ENCODE measurements around the gene GSN. TPM values are rescaled to one million over a fixed set of nuclear protein-coding genes. Genes with fewer than 3 reads are reported as not detected.
A peak's percentile ranks its signal among the peaks of the same experiment; 100 is the strongest.

GSN gene
- total and polyA plus RNA-seq, 9 of the 15 experiments (the other 6 are each of a cell fraction or from before 2014, with no cell fraction given), result 0.39 to 16.6 (median 8.2) TPM

- H3K4me1 ChIP-seq (replicated peaks in 1 of 2; ENCODE audit: control insufficient read depth in 2 of 2, insufficient read depth in 2 of 2, low read length in 2 of 2), result peaks cover 14 to 30% of the 10 kb centered on the region in 2 experiments
- BruUV-seq (replicated peaks), result no TSS peak
- peak overlapping the region in 1 of 2 experiments; percentile 62; a peak in 2 of 4 replicates for H3K9ac ChIP-seq (ENCODE audit: insufficient read depth in 1 of 2, low read depth in 2 of 2, low read length in 2 of 2)
- DNase-seq (ENCODE audit: extremely low read depth in 1 of 4, low spot score in 3 of 4), result no peak
- peak overlapping the region; percentile 70 for H2AFZ ChIP-seq (ENCODE audit: low read depth, low read length)
- peak overlapping the region; percentile 77; the same call in 1 of the 2 replicates for H3K4me3 ChIP-seq
- H3K4me2 ChIP-seq (ENCODE audit: insufficient read depth, low read length), result peak overlapping the region; percentile 93
- H3K9me3 ChIP-seq (replicated peaks; ENCODE audit: control insufficient read depth, insufficient read depth, low read depth, low read length), result 0 out of 2 replicates have a peak, but pooled peaks cover 3% of the 10 kb centered on the region
- CTCF ChIA-PET (ENCODE audit: low intra/inter-chr PET ratio), result no interaction called here
- H3K36me3 ChIP-seq (ENCODE audit: control insufficient read depth, insufficient read depth, low read length), result peaks cover 18% of the 10 kb centered on the region
- H3K9me1 ChIP-seq (ENCODE audit: control insufficient read depth, insufficient read depth, low read length), result no peaks in the 10 kb centered on the region
- FAIRE-seq, result no peak
- H3K27ac ChIP-seq (ENCODE audit: extremely low read depth, low read depth, low read length), result peak overlapping the region; percentile 99
- no peaks in the 10 kb centered on the region for H4K20me1 ChIP-seq (replicated peaks; ENCODE audit: control insufficient read depth, insufficient read depth, low read length)
- POLR2A ChIA-PET, result interaction anchor here (0.7 to 3.4 kb wide), 12 partner anchors 9 to 185 kb away, joined by 3 to 20 read pairs (median 4); no protein-coding TSS in a partner anchor
- no peaks in the 10 kb centered on the region for H3K27me3 ChIP-seq (ENCODE audit: control insufficient read depth in 2 of 2, insufficient read depth in 2 of 2, low read length in 2 of 2)
- H3K79me2 ChIP-seq (ENCODE audit: control insufficient read depth, insufficient read depth, low read length), result peaks cover 46% of the 10 kb centered on the region
- WGBS (ENCODE audit: insufficient coverage, low coverage, missing lambda C conversion rate), result 38% methylated on average over 6 of the region's 6 CpGs
- intact Hi-C loops (cut with micrococcal nuclease) (no loop called here), in situ Hi-C loops (cut with MboI) (no loop called here)
- no peak for ATAC-seq
- TF ChIP-seq BCOR (IDR thresholded peaks at IDR 0.05) (no peak), HNRNPL (IDR thresholded peaks at IDR 0.05; ENCODE audit: low read depth, low read length) (no peak), ARID1B (IDR thresholded peaks at IDR 0.05) (no peak), L3MBTL2 (IDR thresholded peaks at IDR 0.05) (peak; percentile 50), SNIP1 (IDR thresholded peaks at IDR 0.05; ENCODE audit: low read depth) (no peak), MEF2D (tag; conservative IDR thresholded peaks at IDR 0.05; ENCODE audit: low read depth) (no peak), PYGO2 (tag; IDR thresholded peaks at IDR 0.05) (no peak), NFXL1 (CRISPR knock-in tag; IDR thresholded peaks at IDR 0.05) (no peak), ZBTB12 (CRISPR knock-in tag; IDR thresholded peaks at IDR 0.05) (no peak), RBM17 (IDR thresholded peaks at IDR 0.05; ENCODE audit: borderline replicate concordance, low read depth, low read length) (no peak), RBM14 (IDR thresholded peaks at IDR 0.05; ENCODE audit: borderline replicate concordance, insufficient read depth, low read depth, low read length) (no peak), TAL1 (IDR thresholded peaks at IDR 0.05) (no peak), ZNF408 (CRISPR knock-in tag; IDR thresholded peaks at IDR 0.05; ENCODE audit: low read depth) (no peak), IRF2 (CRISPR knock-in tag; IDR thresholded peaks at IDR 0.05) (no peak), CBX3 (IDR thresholded peaks at IDR 0.05; ENCODE audit: borderline replicate concordance in 1 of 2, low read length in 2 of 2) (no peak), KDM1A (IDR thresholded peaks at IDR 0.05) (no peak), ZNF395 (CRISPR knock-in tag; IDR thresholded peaks at IDR 0.05) (no peak), KLF6 (CRISPR knock-in tag; IDR thresholded peaks at IDR 0.05; ENCODE audit: borderline replicate concordance) (no peak)
Observed at GRCh38 chr9:121372239-121373010, 104.5 kb downstream of the GSN start.

All from K562 (cell line).